Breast epithelium (tissue), 4 donors: ENCODE data around the gene MCM5. TPM values are rescaled to one million over a fixed set of nuclear protein-coding genes. Genes with fewer than 3 reads are reported as not detected.

Source experiments
- DNase-seq, 2 donors: peaks; one replicate each; pipeline ENCODE4 v3.0.0-alpha.2; 2019; ENCODE audit warnings: low spot score in 2 of 2
- H3K27ac ChIP-seq, 2 donors: fragments of 200-600 bp; sonication (generic) in 1 of 2; one replicate each; pipeline ENCODE4 v1.5.1; 2016 to 2019; ENCODE audit warnings: mild to moderate bottlenecking in 1 of 2
- H3K27me3 ChIP-seq, 2 donors: fragments of 200-600 bp; sonication (generic) in 1 of 2; one replicate each; pipeline versions ENCODE4 v1.5.1 to v1.6.0; 2017 to 2019; ENCODE audit warnings: control low read depth in 1 of 2, mild to moderate bottlenecking in 1 of 2
- H3K36me3 ChIP-seq: fragments of 200-600 bp; one replicate; pipeline ENCODE4 v1.5.1; 2019
- H3K4me1 ChIP-seq, 2 donors: fragments of 200-600 bp; sonication (generic); one replicate each; pipeline ENCODE4 v1.5.1; 2016 to 2019; ENCODE audit warnings: control low read depth in 1 of 2
- H3K4me3 ChIP-seq, 3 donors: fragments of 200-600 bp; sonication (generic); 1 replicate in 2 of 3; 2 replicates in 1 of 3; pipeline ENCODE4 v1.5.1; 2016 to 2019; ENCODE audit warnings: mild to moderate bottlenecking in 3 of 3, moderate library complexity in 2 of 3
- H3K9me3 ChIP-seq, 2 donors: fragments of 200-600 bp; sonication (generic) in 1 of 2; one replicate each; pipeline ENCODE4 v1.5.1; 2016 to 2019; ENCODE audit warnings: control low read depth in 1 of 2
- POLR2A ChIP-seq: fragments of 450-650 bp; IDR thresholded peaks from one replicate; pipeline ENCODE4 v1.6.1; 2016; ENCODE audit warnings: antibody characterized with exemption, mild to moderate bottlenecking, moderate library complexity
- POLR2AphosphoS5 ChIP-seq, 3 donors: sonication (generic); formaldehyde crosslinking; IDR thresholded peaks; one replicate each; pipeline ENCODE4 v1.6.1; 2017; ENCODE audit warnings: antibody characterized with exemption in 3 of 3
- intact Hi-C: fragments of 100-400 bp; cut with DNase I; formaldehyde crosslinking; loops from one replicate; pipeline ENCODE4 v1.15.1; 2023; ENCODE audit warnings: low total_unique reads
- total RNA-seq, 3 donors: library from RNA; depleted of rRNA; stranded (reverse); fragments of >200 nt; gene quantifications; one replicate each; pipeline ENCODE4 v1.1.0, GENCODE V29; 2016
- TF ChIP-seq, protein P1 (sequence below), 3 donors: fragments of 450-650 bp; IDR thresholded peaks; one replicate each; pipeline ENCODE4 v1.5.1; 2016 to 2017; ENCODE audit warnings: antibody characterized with exemption in 3 of 3, mild to moderate bottlenecking in 3 of 3, moderate library complexity in 3 of 3

MCM5 gene
- total RNA-seq, 3 donors from 2014 or later, result 16.4 to 23.3 (median 16.8) TPM

GRCh38 chr22:35380537-35381423 is 19.2 kb upstream of the MCM5 start, which contains the start of gene HMOX1:
Gene HMOX1, plus strand, starts transcription at chr22:35381096. Its CDS starts 78 bp downstream, at chr22:35381174.
- Histone ChIP-seq H3K4me1 (no peaks in the 10 kb centered on the region), H3K4me3 (peak within 1 kb of the TSS; percentile 59 to 80 (median 76)), H3K27ac (peak within 1 kb of the TSS; percentile 79 to 86), H3K9me3 (no peaks in the 10 kb centered on the region), H3K27me3 (no peaks in the 10 kb centered on the region), H3K36me3 (no peaks in the 10 kb centered on the region)
- TF ChIP-seq POLR2AphosphoS5 (IDR thresholded peaks at IDR 0.05) (peak; percentile 74 to 88 (median 81)), POLR2A (peak; percentile 22)
- TF ChIP-seq, protein P1, sequence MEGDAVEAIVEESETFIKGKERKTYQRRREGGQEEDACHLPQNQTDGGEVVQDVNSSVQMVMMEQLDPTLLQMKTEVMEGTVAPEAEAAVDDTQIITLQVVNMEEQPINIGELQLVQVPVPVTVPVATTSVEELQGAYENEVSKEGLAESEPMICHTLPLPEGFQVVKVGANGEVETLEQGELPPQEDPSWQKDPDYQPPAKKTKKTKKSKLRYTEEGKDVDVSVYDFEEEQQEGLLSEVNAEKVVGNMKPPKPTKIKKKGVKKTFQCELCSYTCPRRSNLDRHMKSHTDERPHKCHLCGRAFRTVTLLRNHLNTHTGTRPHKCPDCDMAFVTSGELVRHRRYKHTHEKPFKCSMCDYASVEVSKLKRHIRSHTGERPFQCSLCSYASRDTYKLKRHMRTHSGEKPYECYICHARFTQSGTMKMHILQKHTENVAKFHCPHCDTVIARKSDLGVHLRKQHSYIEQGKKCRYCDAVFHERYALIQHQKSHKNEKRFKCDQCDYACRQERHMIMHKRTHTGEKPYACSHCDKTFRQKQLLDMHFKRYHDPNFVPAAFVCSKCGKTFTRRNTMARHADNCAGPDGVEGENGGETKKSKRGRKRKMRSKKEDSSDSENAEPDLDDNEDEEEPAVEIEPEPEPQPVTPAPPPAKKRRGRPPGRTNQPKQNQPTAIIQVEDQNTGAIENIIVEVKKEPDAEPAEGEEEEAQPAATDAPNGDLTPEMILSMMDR (IDR thresholded peaks at IDR 0.05), result no peak
- intact Hi-C loops, result no loop called here
- peak; percentile 82 to 89 for DNase-seq

DNA sequence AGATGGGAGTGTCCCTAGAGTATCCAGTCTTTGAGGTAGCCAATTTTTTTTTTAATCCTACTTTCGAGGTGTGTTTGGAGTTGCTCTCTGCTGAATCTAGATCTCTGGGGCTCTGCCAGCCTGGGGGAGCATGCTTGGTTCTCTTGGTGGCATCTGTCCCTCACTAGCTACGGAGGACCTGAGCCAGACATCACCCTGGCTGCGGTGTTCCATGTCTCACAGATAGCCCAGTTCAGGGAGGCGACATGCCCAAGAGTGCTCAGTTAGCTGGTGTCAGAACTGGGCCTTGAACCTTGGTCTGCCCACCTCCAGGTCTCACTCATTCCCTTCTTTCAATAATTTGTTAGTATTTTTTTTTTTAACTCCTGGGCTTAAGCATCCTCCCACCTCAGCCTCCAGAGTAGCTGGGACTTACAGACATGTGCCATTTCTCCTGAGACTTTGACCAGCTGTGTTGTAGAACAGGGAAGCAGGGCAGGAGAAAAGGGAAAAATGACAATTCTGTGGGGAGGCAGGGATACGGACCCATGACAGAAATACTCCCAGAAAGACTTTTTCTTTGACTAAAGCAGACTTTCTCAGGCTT is 18.4 kb upstream of the MCM5 start:
- TF ChIP-seq POLR2AphosphoS5 (IDR thresholded peaks at IDR 0.05) (no peak), POLR2A (no peak)
- TF ChIP-seq, protein P1 (IDR thresholded peaks at IDR 0.05), result no peak
- Histone ChIP-seq H3K9me3 (no peaks in the 10 kb centered on the region), H3K27me3 (no peaks in the 10 kb centered on the region), H3K4me3 (peak overlapping the region; percentile 59 to 80 (median 76)), H3K27ac (peak overlapping the region; percentile 79 to 86), H3K36me3 (no peaks in the 10 kb centered on the region), H3K4me1 (no peaks in the 10 kb centered on the region)
- intact Hi-C loops, result no loop called here
- no peak for DNase-seq

DNA sequence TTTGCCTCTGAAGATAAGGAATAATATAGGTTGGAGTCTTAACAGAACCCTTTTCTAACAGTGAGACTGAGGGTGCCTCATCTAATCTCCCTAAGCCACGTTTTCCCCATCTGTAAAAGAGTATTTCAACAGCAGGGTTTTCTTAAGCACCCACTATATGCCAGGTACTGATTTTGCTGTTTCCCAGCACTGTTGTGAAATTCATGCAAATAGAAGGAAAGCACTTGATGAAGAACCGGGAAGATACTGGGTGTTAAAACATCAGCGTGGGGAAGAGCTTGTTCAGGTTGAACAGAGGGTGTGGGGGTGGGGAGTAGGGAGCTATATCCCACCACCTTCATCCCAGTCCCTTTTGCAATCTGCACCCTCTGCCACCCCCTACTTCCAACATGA is 16.3 kb upstream of the MCM5 start:
- Histone ChIP-seq H3K9me3 (no peaks in the 10 kb centered on the region), H3K4me1 (no peaks in the 10 kb centered on the region), H3K36me3 (no peaks in the 10 kb centered on the region), H3K4me3 (no peak overlapping the region), H3K27me3 (no peaks in the 10 kb centered on the region), H3K27ac (no peak overlapping the region)
- intact Hi-C loops, result no loop called here
- TF ChIP-seq POLR2A, result no peak
- TF ChIP-seq, protein P1 (IDR thresholded peaks at IDR 0.05), result no peak
- no peak for TF ChIP-seq POLR2AphosphoS5 (IDR thresholded peaks at IDR 0.05)
- no peak for DNase-seq

GRCh38 chr22:35384527-35384926 is 15.4 kb upstream of the MCM5 start:
- TF ChIP-seq POLR2AphosphoS5 (IDR thresholded peaks at IDR 0.05) (no peak), POLR2A (no peak)
- no peaks in the 10 kb centered on the region for H3K9me3 ChIP-seq
- no peak for DNase-seq
- no peaks in the 10 kb centered on the region for H3K36me3 ChIP-seq
- H3K27me3 ChIP-seq, result no peaks in the 10 kb centered on the region
- no peak overlapping the region for H3K4me3 ChIP-seq
- no peak overlapping the region for H3K27ac ChIP-seq
- H3K4me1 ChIP-seq, result no peaks in the 10 kb centered on the region
- intact Hi-C loops, result no loop called here

- no peak overlapping the region for H3K4me3 ChIP-seq
- H3K4me1 ChIP-seq, result no peaks in the 10 kb centered on the region
- H3K27me3 ChIP-seq, result no peaks in the 10 kb centered on the region
- intact Hi-C loops, result no loop called here
- TF ChIP-seq, protein P1 (IDR thresholded peaks at IDR 0.05), result no peak
- TF ChIP-seq POLR2A (no peak), POLR2AphosphoS5 (IDR thresholded peaks at IDR 0.05) (no peak)
- H3K27ac ChIP-seq, result no peak overlapping the region
- H3K36me3 ChIP-seq, result no peaks in the 10 kb centered on the region
- no peaks in the 10 kb centered on the region for H3K9me3 ChIP-seq
- no peak for DNase-seq
Measured at GRCh38 chr22:35384975-35385588, 14.9 kb upstream of the MCM5 start.
